ENCODE data around the gene ARMC12. TPM values are rescaled to one million over a fixed set of nuclear protein-coding genes. Genes with fewer than 3 reads are reported as not detected.

ARMC12 gene
- total and polyA plus RNA-seq, 2 of the 4 experiments (the other 2 are of a cell fraction): 0.18 to 0.74 TPM

GRCh38 chr6:35724471-35724870, 12.4 kb upstream of the ARMC12 start:
- no peak for ATAC-seq (ENCODE audit: low read depth)
- no peaks in the 10 kb centered on the region for H3K36me3 ChIP-seq (ENCODE audit: control insufficient read depth, insufficient read depth, low read length)
- dilution Hi-C loops (cut with HindIII; ENCODE audit: low sequenced_read_pairs, unreplicated experiment) (no loop called here), in situ Hi-C loops (cut with MboI; ENCODE audit: low sequenced_read_pairs) (no loop called here), intact Hi-C loops (cut with micrococcal nuclease) (no loop called here)
- no peaks in the 10 kb centered on the region for H4K20me1 ChIP-seq (ENCODE audit: insufficient read depth, low read length)
- no peak overlapping the region for H3K18ac ChIP-seq (ENCODE audit: low read depth, low read length)
- no peak overlapping the region for H4K8ac ChIP-seq (ENCODE audit: low read depth in 2 of 2, low read length in 2 of 2)
- no peak overlapping the region for H2BK5ac ChIP-seq (ENCODE audit: low read depth, low read length, poor library complexity, severe bottlenecking)
- DNase-seq: no peak
- no peak overlapping the region for H4K5ac ChIP-seq (ENCODE audit: low read depth, low read length)
- WGBS, 2 experiments (ENCODE audit: extremely low coverage in 2 of 2, insufficient read length in 1 of 2): no CpG with 5 or more reads among the region's 2 CpGs
- CTCF ChIA-PET: no interaction called here
- H4K91ac ChIP-seq (ENCODE audit: insufficient read depth, low read depth, low read length): no peak overlapping the region
- H3K14ac ChIP-seq (replicated peaks; ENCODE audit: low read depth, low read length): no peak overlapping the region
- H2AFZ ChIP-seq (replicated peaks; ENCODE audit: low read length, poor library complexity): no peak overlapping the region
- H2BK120ac ChIP-seq (ENCODE audit: low read depth, low read length): no peak overlapping the region
- H3K9me3 ChIP-seq (ENCODE audit: control insufficient read depth, insufficient read depth, low read length): no peaks in the 10 kb centered on the region
- H3K4ac ChIP-seq (ENCODE audit: low read depth, low read length): no peak overlapping the region
- H3K79me1 ChIP-seq (ENCODE audit: low read depth in 1 of 2, low read length in 2 of 2): peaks cover 0 to 7% of the 10 kb centered on the region in 2 experiments; a peak in 1 of 4 replicates
- no peak overlapping the region for H2AK5ac ChIP-seq (ENCODE audit: low read depth, low read length)
- no peak overlapping the region for H3K4me3 ChIP-seq (ENCODE audit: insufficient read depth, low read depth, low read length)
- H3K23ac ChIP-seq (ENCODE audit: low read depth, low read length): no peak overlapping the region
- no peak overlapping the region for H3K56ac ChIP-seq (ENCODE audit: extremely low read depth, insufficient read depth, low read length)
- H3K27me3 ChIP-seq (ENCODE audit: control insufficient read depth, insufficient read depth, low read length): no peaks in the 10 kb centered on the region
- H2BK15ac ChIP-seq (ENCODE audit: low read depth, low read length): no peak overlapping the region
- no peak overlapping the region for H2AK9ac ChIP-seq (replicated peaks; ENCODE audit: low read depth, low read length, poor library complexity)
- no peak overlapping the region for H3K9ac ChIP-seq (ENCODE audit: low read depth, low read length)
- peaks cover 28% of the 10 kb centered on the region for H3K4me1 ChIP-seq (ENCODE audit: control insufficient read depth, insufficient read depth, low read length)
- no peak overlapping the region for H2BK20ac ChIP-seq (ENCODE audit: low read depth, low read length)
- no peak overlapping the region for H3K4me2 ChIP-seq (ENCODE audit: low read depth, low read length)
- no TSS peak for BruUV-seq (replicated peaks)
- TF ChIP-seq FOS (IDR thresholded peaks at IDR 0.05; ENCODE audit: low read depth, low read length) (no peak), NFE2L2 (IDR thresholded peaks at IDR 0.05; ENCODE audit: low read depth, low read length) (no peak), ELK1 (IDR thresholded peaks at IDR 0.05; ENCODE audit: borderline replicate concordance, low read depth, low read length) (no peak), MAZ (IDR thresholded peaks at IDR 0.05; ENCODE audit: borderline replicate concordance, low read depth, low read length) (no peak), MXI1 (IDR thresholded peaks at IDR 0.05; ENCODE audit: borderline replicate concordance, low read depth, low read length) (no peak), SMC3 (IDR thresholded peaks at IDR 0.05; ENCODE audit: low read depth, low read length) (no peak), RCOR1 (IDR thresholded peaks at IDR 0.05; ENCODE audit: insufficient replicate concordance, low read length) (no peak), RAD21 (IDR thresholded peaks at IDR 0.05; ENCODE audit: low read length) (no peak)
- TF ChIP-seq, protein P1, sequence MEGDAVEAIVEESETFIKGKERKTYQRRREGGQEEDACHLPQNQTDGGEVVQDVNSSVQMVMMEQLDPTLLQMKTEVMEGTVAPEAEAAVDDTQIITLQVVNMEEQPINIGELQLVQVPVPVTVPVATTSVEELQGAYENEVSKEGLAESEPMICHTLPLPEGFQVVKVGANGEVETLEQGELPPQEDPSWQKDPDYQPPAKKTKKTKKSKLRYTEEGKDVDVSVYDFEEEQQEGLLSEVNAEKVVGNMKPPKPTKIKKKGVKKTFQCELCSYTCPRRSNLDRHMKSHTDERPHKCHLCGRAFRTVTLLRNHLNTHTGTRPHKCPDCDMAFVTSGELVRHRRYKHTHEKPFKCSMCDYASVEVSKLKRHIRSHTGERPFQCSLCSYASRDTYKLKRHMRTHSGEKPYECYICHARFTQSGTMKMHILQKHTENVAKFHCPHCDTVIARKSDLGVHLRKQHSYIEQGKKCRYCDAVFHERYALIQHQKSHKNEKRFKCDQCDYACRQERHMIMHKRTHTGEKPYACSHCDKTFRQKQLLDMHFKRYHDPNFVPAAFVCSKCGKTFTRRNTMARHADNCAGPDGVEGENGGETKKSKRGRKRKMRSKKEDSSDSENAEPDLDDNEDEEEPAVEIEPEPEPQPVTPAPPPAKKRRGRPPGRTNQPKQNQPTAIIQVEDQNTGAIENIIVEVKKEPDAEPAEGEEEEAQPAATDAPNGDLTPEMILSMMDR (conservative IDR thresholded peaks at IDR 0.05; ENCODE audit: low read depth, low read length): no peak
- POLR2A ChIA-PET (ENCODE audit: unreplicated experiment): no interaction called here
- no peak overlapping the region for H3K27ac ChIP-seq (ENCODE audit: insufficient read depth, low read length)
- peaks cover 16% of the 10 kb centered on the region for H3K9me1 ChIP-seq (ENCODE audit: insufficient read depth, low read length)
